SK-N-SH treated with all-trans-retinoic acid at 6 μM for 48 hours (cell line): ENCODE results near the gene AHRR.

ENCODE experiments used
- CSDC2 ChIP-seq: fragments of 250-450 bp; sonication (Bioruptor Pico); IDR thresholded peaks from 2 replicates; pipeline ENCODE4 v1.5.0; 2020; ENCODE audit warnings: mild to moderate bottlenecking, moderate library complexity
- SNAI2 ChIP-seq: fragments of 250-450 bp; sonication (Bioruptor Pico); IDR thresholded peaks from 2 replicates; pipeline ENCODE4 v1.5.0; 2020; ENCODE audit warnings: mild to moderate bottlenecking, moderate library complexity
- TCF4 ChIP-seq: fragments of 250-450 bp; sonication (Bioruptor Pico); IDR thresholded peaks from 2 replicates; pipeline ENCODE4 v1.8.0; 2021; ENCODE audit warnings: mild to moderate bottlenecking, moderate library complexity, borderline replicate concordance
- ZFP30 ChIP-seq: fragments of 450-650 bp; formaldehyde crosslinking; IDR thresholded peaks from 2 replicates; pipeline ENCODE4 v1.5.0; 2022; ENCODE audit warnings: mild to moderate bottlenecking, moderate library complexity

DNA sequence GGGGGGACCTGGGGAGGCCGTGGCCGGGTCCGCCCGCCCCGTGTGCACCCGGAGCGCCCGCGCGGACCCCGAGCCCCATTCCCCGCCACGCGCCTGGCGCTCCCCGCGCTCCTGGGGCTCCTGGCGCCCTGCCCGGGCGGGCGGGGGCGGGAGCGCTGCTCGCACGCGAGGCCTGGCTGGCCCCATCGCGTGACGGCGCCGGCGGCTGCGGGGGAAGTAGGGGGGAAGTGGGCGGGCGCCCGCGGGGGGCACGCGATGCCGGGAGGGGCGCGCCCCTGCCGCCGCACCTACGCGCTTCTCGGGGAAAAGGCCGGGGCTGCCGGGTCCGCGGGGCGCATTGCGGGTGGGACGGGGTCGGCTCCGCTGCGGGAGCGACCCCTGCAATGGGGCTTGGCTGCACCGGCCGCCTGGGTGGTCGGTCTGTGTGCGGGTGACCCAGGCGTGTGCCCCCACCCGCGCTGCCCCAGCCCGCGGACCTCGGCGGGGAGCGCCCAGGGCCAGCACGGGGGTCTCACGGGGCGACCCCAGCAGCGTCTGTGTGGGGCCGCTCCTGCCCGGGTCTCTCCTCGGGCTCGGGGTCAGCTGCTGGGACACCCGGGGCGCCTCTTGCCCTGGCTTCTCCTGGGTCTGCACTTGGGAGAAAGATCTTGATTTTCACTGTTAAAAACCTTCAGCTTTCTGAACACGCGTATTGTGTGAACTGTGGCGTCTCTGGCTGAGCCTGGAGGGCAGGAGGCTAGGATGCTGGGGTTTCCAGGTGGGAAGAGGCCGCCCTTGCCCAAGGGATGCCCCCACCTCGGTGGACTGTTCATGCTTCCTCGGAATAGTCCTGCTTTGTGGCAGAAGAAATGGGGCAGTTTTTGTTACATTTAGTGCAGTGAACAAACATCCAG, 52.4 kb downstream of the AHRR start:
- TF ChIP-seq ZFP30 (CRISPR knock-in tag) (no peak), CSDC2 (CRISPR knock-in tag) (no peak), SNAI2 (CRISPR knock-in tag) (no peak), TCF4 (no peak)
